ENCODE measurements around the gene EXOG. TPM values are rescaled to one million over a fixed set of nuclear protein-coding genes. Genes with fewer than 3 reads are reported as not detected.

Gene EXOG
- total RNA-seq, 2 donors from 2014 or later: 6.1 to 12.0 TPM

DNA sequence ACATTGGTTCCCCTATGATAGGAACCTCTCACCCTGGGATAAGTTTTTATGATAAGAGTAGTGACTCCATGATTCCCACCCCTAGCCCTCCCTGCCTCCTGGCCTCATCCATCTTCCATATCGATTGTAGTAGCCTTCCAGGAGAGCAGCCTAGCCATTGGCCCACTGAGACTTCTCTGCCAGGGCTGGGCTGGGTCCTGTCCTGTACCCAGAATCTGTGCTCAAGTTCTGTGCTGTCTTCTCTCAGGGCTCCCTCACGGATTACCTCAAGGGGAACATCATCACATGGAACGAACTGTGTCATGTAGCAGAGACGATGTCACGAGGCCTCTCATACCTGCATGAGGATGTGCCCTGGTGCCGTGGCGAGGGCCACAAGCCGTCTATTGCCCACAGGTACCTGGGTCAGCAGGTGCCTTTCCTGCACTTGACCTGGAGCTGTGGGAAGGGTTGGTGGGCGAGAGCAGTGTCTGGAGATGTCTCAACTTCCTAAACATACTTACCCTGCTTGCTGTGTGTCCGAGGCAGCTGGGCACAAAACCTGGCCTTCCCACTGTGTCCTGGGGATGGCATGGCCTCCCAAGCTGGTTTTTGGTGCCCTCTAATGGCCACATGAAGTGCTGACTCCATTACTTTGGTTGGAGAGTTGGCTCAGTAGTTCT lies 16.6 kb upstream of the EXOG start:
- peak; percentile 84 for TF ChIP-seq CTCF (IDR thresholded peaks at IDR 0.05)
- no peak overlapping the region for H3K4me3 ChIP-seq
- no peaks in the 10 kb centered on the region for H3K27me3 ChIP-seq
- H3K9me3 ChIP-seq: no peaks in the 10 kb centered on the region
- intact Hi-C loops (cut with DNase I): loop anchor here (2.0 to 5.0 kb wide), 3 partner anchors 112 to 362 kb away; partner anchors contain the start of gene XYLB
- H3K4me1 ChIP-seq: no peaks in the 10 kb centered on the region
- H3K36me3 ChIP-seq: no peaks in the 10 kb centered on the region
- no peak overlapping the region for H3K9ac ChIP-seq (ENCODE audit: low read depth in 2 of 2, low read length in 2 of 2)
- DNase-seq: peak; percentile 61
- no peak overlapping the region for H3K27ac ChIP-seq

- H3K4me1 ChIP-seq: no peaks in the 10 kb centered on the region
- no peaks in the 10 kb centered on the region for H3K9me3 ChIP-seq
- no peaks in the 10 kb centered on the region for H3K27me3 ChIP-seq
- DNase-seq: no peak
- no peak overlapping the region for H3K9ac ChIP-seq (ENCODE audit: low read depth in 2 of 2, low read length in 2 of 2)
- TF ChIP-seq CTCF (IDR thresholded peaks at IDR 0.05): no peak
- no peaks in the 10 kb centered on the region for H3K36me3 ChIP-seq
- intact Hi-C loops (cut with DNase I): loop anchor here (2.0 kb wide), 1 partner anchor 133 kb away; the partner anchor contains the start of gene XYLB
- no peak overlapping the region for H3K4me3 ChIP-seq
- no peak overlapping the region for H3K27ac ChIP-seq
Measured at GRCh38 chr3:38480093-38480445, 16.1 kb upstream of the EXOG start.

DNA sequence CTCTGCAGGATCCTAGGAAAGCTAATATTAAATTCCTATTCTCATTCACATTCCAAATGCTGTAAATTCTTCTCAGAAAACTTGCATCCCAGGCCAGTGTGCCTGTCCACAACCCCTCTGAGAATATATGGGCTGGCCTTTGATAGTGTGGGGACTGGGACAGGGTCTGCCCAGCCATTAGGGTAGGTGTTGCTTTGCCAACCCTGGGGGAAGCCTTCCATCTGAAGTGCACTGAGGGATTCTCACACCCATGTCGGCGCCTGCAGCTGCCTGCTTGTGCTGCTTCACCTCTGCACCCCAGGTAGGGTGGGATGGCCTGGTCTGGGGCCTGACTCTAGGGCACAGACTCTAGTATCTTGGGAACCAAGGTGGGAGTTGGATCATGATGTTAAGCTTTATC lies 15.2 kb upstream of the EXOG start:
- no peak for DNase-seq
- Histone ChIP-seq H3K4me3 (no peak overlapping the region), H3K4me1 (no peaks in the 10 kb centered on the region), H3K27ac (no peak overlapping the region), H3K27me3 (no peaks in the 10 kb centered on the region), H3K36me3 (no peaks in the 10 kb centered on the region), H3K9me3 (no peaks in the 10 kb centered on the region), H3K9ac (ENCODE audit: low read depth in 2 of 2, low read length in 2 of 2) (no peak overlapping the region)
- no peak for TF ChIP-seq CTCF (IDR thresholded peaks at IDR 0.05)
- intact Hi-C loops (cut with DNase I): loop anchor here (2.0 kb wide), 1 partner anchor 134 kb away; the partner anchor contains the start of gene XYLB

GRCh38 chr3:38482951-38483350 lies 13.2 kb upstream of the EXOG start:
- Histone ChIP-seq H3K4me1 (no peaks in the 10 kb centered on the region), H3K9ac (ENCODE audit: low read depth in 2 of 2, low read length in 2 of 2) (no peak overlapping the region), H3K27me3 (no peaks in the 10 kb centered on the region), H3K4me3 (no peak overlapping the region), H3K27ac (no peak overlapping the region), H3K36me3 (no peaks in the 10 kb centered on the region), H3K9me3 (no peaks in the 10 kb centered on the region)
- intact Hi-C loops (cut with DNase I): no loop called here
- TF ChIP-seq CTCF (IDR thresholded peaks at IDR 0.05): no peak
- no peak for DNase-seq

DNA sequence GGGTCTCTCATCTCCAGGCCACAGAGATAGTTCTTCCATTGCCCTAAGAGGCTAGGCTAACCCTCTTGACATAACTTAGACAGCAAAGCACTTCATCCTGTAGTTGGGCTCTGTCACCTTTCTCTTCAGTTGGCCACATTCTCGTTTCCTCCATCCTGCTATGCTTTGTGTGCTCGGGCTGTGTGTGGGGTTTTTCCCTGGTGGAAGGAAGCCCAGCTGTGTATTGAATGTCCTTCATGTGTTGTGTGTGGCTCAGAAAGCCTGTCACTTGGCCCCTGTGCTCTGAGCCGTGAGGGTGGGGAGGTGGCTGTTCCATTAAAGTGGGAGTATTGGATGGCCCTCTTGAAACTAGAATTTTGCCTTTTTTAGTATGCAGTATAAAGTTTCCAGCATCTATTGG lies 8.8 kb upstream of the EXOG start:
- Histone ChIP-seq H3K9me3 (no peaks in the 10 kb centered on the region), H3K36me3 (no peaks in the 10 kb centered on the region), H3K4me3 (no peak overlapping the region), H3K27ac (no peak overlapping the region), H3K4me1 (no peaks in the 10 kb centered on the region), H3K9ac (ENCODE audit: low read depth in 2 of 2, low read length in 2 of 2) (no peak overlapping the region), H3K27me3 (no peaks in the 10 kb centered on the region)
- no peak for TF ChIP-seq CTCF (IDR thresholded peaks at IDR 0.05)
- intact Hi-C loops (cut with DNase I): no loop called here
- DNase-seq: no peak
